Measurements from ENCODE around the gene ASB16. TPM values are rescaled to one million over a fixed set of nuclear protein-coding genes. Genes with fewer than 3 reads are reported as not detected.

Gene ASB16
- total and polyA plus RNA-seq, 9 of the 15 experiments (the other 6 are each of a cell fraction or from before 2014, with no cell fraction given), result 0.03 to 0.07 TPM; not detected in 7

- TF ChIP-seq ZNF592 (IDR thresholded peaks at IDR 0.05) (no peak), ZKSCAN3 (CRISPR knock-in tag; IDR thresholded peaks at IDR 0.05) (no peak), ZNF586 (CRISPR knock-in tag; conservative IDR thresholded peaks at IDR 0.05) (no peak), TARDBP (IDR thresholded peaks at IDR 0.05) (no peak), CBX2 (IDR thresholded peaks at IDR 0.05; ENCODE audit: insufficient read depth, low read length, poor library complexity, severe bottlenecking) (no peak), ATF1 (CRISPR knock-in tag; IDR thresholded peaks at IDR 0.05) (peak; percentile 64; the same call in 1 of the 2 replicates), ATF1 (tag; IDR thresholded peaks at IDR 0.05) (peak; percentile 54; the same call in 1 of the 2 replicates), ZC3H11A (IDR thresholded peaks at IDR 0.05; ENCODE audit: low read depth, low read length) (no peak), GABPB1 (CRISPR knock-in tag; IDR thresholded peaks at IDR 0.05) (peak; percentile 66), HNRNPK (IDR thresholded peaks at IDR 0.05; ENCODE audit: low read depth, low read length, poor library complexity, severe bottlenecking) (peak; percentile 79), CEBPG (CRISPR knock-in tag; IDR thresholded peaks at IDR 0.05) (no peak), CEBPG (tag; conservative IDR thresholded peaks at IDR 0.05 in 1 of 2, IDR thresholded peaks at IDR 0.05 in 1 of 2) (no peak), MTF1 (CRISPR knock-in tag; IDR thresholded peaks at IDR 0.05; ENCODE audit: borderline replicate concordance) (no peak), RBFOX2 (IDR thresholded peaks at IDR 0.05; ENCODE audit: low read depth, low read length) (peak; percentile 61; the same call in 1 of the 2 replicates), MAZ (CRISPR knock-in tag; conservative IDR thresholded peaks at IDR 0.05 in 1 of 2, IDR thresholded peaks at IDR 0.05 in 1 of 2) (peak in 1 of 2 experiments; percentile 95; a peak in 3 of 4 replicates), FOS (IDR thresholded peaks at IDR 0.05; ENCODE audit: extremely low read depth, insufficient read length) (peak; percentile 87), FOXA3 (CRISPR knock-in tag; conservative IDR thresholded peaks at IDR 0.05 in 1 of 2, IDR thresholded peaks at IDR 0.05 in 1 of 2) (no peak)
- TF ChIP-seq, protein P1, sequence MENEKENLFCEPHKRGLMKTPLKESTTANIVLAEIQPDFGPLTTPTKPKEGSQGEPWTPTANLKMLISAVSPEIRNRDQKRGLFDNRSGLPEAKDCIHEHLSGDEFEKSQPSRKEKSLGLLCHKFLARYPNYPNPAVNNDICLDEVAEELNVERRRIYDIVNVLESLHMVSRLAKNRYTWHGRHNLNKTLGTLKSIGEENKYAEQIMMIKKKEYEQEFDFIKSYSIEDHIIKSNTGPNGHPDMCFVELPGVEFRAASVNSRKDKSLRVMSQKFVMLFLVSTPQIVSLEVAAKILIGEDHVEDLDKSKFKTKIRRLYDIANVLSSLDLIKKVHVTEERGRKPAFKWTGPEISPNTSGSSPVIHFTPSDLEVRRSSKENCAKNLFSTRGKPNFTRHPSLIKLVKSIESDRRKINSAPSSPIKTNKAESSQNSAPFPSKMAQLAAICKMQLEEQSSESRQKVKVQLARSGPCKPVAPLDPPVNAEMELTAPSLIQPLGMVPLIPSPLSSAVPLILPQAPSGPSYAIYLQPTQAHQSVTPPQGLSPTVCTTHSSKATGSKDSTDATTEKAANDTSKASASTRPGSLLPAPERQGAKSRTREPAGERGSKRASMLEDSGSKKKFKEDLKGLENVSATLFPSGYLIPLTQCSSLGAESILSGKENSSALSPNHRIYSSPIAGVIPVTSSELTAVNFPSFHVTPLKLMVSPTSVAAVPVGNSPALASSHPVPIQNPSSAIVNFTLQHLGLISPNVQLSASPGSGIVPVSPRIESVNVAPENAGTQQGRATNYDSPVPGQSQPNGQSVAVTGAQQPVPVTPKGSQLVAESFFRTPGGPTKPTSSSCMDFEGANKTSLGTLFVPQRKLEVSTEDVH (IDR thresholded peaks at IDR 0.05; ENCODE audit: low read depth, partially characterized antibody), result no peak
- TF ChIP-seq, protein P2, sequence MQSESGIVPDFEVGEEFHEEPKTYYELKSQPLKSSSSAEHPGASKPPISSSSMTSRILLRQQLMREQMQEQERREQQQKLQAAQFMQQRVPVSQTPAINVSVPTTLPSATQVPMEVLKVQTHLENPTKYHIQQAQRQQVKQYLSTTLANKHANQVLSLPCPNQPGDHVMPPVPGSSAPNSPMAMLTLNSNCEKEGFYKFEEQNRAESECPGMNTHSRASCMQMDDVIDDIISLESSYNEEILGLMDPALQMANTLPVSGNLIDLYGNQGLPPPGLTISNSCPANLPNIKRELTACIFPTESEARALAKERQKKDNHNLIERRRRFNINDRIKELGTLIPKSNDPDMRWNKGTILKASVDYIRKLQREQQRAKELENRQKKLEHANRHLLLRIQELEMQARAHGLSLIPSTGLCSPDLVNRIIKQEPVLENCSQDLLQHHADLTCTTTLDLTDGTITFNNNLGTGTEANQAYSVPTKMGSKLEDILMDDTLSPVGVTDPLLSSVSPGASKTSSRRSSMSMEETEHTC (IDR thresholded peaks at IDR 0.05), result no peak
Observed at GRCh38 chr17:44199553-44200477, 29.3 kb downstream of the ASB16 start, which contains the start of gene ATXN7L3 (continued).
